Bone marrow (tissue), 2 donors: Measurements from ENCODE around the gene MLLT1.
"Not testable (repeated sequence)": the region's sequence is repeated elsewhere in the genome, so short reads cannot be mapped to it uniquely, and the experiment has no call there.

Source experiments
- DNase-seq, 2 donors: peaks; one replicate each; lab custom pipeline; 2025; lab: John Stamatoyannopoulos, UW

Gene MLLT1, protein sequence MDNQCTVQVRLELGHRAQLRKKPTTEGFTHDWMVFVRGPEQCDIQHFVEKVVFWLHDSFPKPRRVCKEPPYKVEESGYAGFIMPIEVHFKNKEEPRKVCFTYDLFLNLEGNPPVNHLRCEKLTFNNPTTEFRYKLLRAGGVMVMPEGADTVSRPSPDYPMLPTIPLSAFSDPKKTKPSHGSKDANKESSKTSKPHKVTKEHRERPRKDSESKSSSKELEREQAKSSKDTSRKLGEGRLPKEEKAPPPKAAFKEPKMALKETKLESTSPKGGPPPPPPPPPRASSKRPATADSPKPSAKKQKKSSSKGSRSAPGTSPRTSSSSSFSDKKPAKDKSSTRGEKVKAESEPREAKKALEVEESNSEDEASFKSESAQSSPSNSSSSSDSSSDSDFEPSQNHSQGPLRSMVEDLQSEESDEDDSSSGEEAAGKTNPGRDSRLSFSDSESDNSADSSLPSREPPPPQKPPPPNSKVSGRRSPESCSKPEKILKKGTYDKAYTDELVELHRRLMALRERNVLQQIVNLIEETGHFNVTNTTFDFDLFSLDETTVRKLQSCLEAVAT

GRCh38 chr19:6279931-6280591 lies at the start of gene MLLT1:
Gene MLLT1 (minus strand): TSS chr19:6279975. CDS start chr19:6279784, 191 bp downstream.
- peak; percentile 83 to 84 for DNase-seq

DNA sequence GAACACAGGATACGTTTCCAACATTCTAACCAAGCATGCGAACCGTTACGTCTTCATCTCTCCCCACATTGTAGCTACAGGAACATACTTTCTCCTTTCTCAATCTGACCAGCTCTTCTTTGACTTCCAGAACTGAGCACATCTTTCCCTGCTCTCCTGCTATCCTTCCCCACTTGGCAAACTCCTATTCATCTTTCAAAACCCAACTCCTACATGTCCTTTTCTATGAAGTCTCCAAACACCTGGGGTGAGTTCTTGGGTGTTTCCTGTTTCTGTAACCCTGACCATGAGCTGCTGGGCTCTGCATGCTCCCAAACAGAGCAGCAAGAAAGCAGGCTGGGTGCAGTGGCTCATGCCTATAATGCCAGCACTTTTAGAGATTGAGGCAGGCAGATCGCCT lies 47.0 kb upstream of the MLLT1 start:
- no peak for DNase-seq

DNA sequence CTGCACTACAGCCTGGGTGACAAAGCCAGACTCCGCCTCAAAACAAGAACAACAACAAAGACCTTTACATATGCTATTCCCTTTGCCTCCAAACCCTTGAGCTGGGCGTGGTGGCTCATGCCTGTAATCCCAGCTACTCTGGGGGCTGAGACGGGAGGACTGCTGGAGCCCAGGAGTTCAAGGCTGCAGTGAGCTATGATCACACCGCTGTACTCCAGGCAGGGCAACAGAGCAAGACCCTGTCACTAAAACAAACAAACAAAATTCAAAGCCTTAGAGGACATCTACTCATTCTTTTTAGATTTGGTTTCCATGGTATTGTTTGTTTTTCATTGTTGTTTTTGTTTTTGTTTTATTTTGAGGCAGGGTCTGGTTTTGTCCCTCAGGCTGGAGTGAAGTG lies 45.8 kb upstream of the MLLT1 start:
- DNase-seq, result no peak

DNA sequence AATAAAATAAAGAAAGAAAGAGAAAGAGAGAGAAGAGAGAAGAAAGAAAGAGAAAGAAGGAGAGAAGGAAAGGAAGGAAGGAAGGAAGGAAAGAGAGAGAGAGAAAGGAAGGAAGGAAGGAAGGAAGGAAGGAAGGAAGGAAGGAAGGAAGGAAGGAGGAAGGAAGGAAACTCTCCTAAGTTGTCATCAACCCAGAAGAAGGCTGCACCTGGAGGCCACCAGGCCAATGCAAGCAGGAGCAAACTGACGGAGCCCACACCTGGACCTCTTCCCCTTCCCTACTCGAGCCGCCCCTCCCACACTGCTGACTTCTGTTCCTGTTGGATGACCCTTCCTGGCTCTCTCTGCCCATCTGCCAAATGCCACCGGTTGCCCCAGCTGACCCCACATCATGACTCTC lies 45.0 kb upstream of the MLLT1 start:
- DNase-seq, result no peak

DNA sequence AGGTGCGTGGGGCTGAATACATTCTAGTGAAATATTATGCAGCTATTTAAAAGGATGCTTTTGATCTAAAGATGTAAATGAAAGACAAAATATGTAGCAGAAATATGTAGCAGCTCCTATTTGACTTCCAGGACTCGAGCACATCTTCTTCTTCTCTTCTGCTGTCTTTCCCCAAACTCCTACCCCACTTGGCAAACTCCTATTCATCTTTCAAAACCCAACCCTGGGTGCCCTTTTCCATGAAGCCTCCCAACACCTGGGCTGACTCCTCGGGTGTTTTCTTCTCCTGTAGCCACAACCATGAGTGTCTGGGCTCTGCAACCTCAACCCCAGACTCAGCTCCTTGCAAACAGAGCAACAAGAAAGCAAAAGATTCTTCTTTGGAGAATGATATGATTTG lies 42.5 kb upstream of the MLLT1 start:
- no peak for DNase-seq

DNA sequence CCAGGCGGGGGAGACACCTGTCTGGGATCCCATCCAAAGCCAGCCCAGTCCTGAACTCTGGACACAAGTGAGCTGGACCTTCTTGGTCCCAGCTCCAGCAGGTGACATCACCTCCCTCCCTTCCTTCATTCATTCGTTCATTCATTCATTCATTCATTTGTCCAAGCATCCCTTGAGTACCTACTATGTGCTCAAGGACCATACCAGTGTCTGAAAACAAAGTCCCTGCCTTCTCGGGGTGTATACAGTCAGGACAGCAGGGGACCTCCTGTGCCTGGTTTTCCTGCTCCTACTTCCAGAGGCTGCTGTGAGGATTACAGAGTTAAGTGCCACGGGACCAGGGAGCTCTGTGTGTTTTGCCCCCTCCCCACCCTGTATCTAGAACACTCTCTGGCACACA lies 39.6 kb upstream of the MLLT1 start:
- DNase-seq, result no peak

- DNase-seq, result no peak
These were observed 39.0 kb upstream of the MLLT1 start for GRCh38 chr19:6318772-6319171.

- DNase-seq, result not testable (repeated sequence)
These were observed 35.9 kb upstream of the MLLT1 start for GRCh38 chr19:6315646-6316045.

DNA sequence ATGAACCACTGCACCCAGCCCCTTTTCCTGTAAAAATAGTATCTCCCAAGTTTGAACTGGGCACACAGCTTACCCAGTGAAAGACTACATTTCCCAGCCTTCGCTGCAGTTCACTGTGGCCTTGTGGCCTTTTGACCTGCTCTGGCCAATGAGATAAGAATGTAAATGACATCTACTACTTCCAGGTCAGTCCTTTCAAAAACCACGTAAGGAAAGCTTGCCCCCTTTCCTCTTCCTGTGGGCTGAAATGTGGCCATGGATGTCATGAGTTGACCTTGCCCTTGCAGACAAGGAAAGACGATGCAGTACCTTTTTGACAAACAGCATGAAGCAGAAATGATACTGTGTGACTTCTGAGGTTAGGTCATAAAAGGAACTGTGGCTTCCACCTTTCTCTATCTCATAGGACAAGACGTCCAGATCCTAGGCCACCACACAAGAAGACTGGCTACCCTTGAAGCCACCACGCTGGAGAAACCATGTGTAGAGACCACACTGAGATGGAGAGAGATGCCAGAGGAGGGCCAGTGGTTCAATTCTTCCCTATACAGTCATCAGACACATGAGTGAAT lies 33.7 kb upstream of the MLLT1 start:
- no peak for DNase-seq

- DNase-seq, result no peak
These were observed 32.2 kb upstream of the MLLT1 start for GRCh38 chr19:6312018-6312417.

DNA sequence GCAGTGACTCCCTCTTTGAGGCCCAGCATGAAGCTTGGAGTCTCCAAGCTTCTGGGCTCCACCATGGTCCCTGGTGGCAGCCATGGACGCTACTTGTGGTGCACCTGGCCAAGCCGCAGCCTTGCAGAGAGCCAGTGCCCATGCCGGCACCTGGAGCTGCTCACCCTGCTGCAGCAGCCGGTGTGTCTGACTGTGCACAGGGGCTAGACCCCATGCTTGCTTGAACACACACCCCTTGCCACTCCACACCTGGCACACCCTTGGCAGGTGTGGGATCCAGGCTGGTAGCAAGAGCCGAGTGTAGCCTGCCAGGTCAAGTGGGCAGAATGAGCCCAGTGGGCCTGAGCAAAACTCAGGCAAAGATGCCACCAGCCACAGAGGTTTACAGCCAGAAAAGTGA lies 18.6 kb upstream of the MLLT1 start:
- no peak for DNase-seq

DNA sequence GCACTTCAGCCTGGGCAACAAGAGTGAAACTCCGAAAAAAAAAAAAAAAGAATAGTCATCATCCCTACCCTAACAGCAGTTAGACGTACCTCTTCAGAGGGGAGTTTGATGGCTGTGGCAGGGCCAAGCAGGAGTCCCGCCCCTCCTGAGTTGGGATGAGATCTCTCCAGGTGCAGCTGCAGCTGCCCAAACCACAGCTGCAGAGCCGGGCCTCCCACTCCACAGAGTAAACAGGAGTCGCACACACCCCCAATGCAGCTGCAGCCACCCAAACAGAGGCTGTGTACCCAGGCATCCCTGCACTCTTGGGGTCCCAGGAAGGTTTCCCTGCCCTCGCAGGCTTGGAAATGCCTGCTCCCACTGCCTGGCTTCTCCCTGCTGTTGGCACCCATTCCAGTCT lies 17.4 kb upstream of the MLLT1 start:
- DNase-seq, result no peak

- DNase-seq, result no peak
These were observed 12.2 kb upstream of the MLLT1 start for GRCh38 chr19:6292006-6292405.

DNA sequence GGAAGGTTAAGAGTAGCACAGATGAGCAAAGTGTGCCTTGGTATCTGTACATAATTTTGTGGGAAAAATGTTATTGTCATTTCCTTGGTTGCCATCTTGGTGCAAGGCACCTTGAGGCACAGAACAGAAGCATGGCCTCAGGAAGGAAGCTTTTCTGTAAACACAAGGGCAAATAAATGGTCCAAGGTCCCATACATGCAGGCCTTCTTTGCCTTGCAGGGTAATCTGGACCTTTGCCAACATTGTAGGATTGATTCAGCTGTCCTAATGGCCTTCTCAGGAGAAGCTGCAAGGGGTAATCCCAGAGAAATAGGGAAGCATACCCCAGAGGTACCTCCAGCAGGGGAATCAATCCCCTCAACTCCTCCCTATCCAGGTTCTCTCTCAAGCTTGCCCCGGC lies 9.0 kb upstream of the MLLT1 start:
- DNase-seq, result no peak

- DNase-seq, result no peak
These were observed 7.6 kb upstream of the MLLT1 start for GRCh38 chr19:6287269-6287885.

- DNase-seq, result no peak
These were observed 6.9 kb upstream of the MLLT1 start for GRCh38 chr19:6286676-6287075.

DNA sequence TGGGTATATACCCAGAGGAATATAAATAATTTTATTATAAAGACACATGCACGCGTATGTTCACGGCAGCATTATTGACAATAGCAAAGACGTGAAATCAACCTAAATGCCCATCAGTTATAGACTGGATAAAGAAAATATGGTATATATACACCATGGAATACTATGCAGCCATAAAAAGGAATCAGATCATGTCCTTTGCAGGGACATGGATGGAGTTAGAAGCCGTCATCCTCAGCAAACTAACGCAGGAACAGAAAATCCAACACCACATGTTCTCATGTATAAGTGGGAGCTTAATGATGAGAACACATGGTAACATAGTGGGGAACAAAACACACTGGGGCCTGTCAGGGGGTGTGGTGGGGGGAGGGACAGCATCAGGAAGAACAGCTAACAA lies 2.6 kb upstream of the MLLT1 start:
- DNase-seq, result not testable (repeated sequence)

DNA sequence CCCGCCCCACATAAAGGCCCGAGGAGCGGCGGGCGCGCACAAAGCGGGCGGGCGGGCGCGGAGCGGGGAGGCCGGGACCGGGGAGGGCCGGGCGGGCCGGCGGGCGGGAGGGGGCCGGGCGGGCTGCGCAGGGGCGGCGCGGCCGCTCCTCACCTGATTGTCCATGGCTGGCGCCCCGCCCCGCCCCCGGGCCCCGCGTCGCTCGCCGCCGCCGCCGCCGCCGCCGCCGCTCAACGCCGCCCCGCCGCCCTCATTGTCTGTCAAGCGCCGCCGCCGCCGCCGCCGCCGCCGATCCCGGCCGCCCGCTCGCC lies 200 bp downstream of the MLLT1 start:
- no peak for DNase-seq

DNA sequence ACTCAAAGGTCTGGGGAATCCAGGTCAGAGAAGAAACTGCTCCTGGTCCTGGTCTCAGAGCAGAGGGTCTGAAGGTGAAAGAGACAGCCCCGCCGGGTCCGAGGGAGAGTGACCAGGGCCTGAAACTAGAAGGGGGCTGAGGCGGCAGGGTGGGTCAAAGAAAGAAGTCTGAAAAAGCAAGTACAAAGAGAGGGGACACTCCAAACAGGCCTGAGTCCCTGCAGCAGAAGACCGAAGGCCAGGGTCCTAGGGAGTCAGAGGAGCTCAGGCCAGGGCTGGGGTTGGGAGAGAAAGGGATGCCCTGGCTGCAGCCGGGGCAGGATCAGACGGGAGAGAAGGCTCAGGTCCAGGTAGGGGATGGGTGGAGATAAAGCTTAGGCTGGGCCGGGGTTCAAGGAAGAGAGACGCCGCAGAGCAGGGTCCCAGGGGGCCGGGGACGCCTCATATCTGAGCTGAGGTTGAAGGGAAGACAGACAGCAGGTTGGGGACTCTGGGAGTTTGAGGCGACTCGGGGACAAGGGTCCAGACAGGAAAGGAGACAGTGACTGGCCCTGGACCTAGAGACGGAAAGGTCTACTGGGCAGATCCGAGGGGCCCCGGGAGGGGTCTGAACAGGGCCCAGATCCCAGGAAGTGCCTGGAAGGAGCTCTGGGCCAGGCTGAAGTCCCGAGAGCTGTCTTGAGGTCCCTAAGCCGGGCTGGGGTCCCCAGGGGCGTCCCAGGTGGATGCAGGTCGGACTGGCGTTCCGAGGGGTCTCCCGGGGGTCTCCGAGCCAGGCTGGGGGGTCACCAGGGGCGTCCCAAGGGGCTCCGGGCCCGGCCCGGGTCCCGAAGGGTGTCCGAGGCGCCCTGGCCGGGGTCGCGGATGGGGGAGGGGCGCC lies 795 bp downstream of the MLLT1 start:
- DNase-seq, result no peak

DNA sequence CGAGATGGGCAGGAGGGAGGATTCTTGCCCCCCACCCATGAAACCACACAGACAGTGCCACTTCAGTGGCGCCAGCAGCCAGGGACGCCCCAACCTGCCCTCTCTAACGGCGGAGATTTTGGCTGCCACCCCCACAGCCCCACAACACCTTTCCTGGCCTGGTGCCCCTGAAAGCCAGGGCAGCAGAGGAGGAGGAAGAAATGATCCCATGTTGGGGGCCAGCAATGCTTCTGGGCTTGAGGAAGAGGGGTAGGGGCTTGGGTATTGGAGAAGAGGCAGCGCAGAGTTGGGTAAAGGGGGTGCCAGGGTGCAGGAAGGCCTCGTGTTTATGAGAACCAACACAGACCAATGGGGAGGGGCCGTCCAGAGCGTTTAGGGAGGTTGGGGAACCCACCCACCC lies 1.7 kb downstream of the MLLT1 start:
- no peak for DNase-seq

DNA sequence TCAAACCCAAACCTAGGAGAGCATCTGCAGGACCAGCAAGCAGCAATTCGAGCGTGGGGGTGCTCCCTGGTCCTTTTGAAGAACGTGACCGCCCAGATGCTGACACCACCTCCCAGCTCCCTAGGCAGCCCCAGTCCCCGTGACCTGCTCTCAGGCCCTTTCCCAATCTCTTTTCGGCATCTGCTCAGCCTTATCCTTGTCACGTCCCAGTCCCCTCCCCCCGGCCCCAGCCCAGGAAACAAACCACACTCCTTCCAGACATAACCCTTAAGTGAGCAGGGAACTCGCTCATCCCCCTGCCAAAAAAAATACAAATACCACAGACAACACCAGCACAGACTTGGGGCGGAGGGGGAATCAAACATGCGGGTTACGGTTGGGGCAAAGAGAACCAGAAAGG lies 3.3 kb downstream of the MLLT1 start:
- DNase-seq, result no peak
